ENCODE results near the gene ELP4.

GRCh38 chr11:31817621-31818424 is 308.3 kb downstream of the ELP4 start:
- TF ChIP-seq, protein P1, sequence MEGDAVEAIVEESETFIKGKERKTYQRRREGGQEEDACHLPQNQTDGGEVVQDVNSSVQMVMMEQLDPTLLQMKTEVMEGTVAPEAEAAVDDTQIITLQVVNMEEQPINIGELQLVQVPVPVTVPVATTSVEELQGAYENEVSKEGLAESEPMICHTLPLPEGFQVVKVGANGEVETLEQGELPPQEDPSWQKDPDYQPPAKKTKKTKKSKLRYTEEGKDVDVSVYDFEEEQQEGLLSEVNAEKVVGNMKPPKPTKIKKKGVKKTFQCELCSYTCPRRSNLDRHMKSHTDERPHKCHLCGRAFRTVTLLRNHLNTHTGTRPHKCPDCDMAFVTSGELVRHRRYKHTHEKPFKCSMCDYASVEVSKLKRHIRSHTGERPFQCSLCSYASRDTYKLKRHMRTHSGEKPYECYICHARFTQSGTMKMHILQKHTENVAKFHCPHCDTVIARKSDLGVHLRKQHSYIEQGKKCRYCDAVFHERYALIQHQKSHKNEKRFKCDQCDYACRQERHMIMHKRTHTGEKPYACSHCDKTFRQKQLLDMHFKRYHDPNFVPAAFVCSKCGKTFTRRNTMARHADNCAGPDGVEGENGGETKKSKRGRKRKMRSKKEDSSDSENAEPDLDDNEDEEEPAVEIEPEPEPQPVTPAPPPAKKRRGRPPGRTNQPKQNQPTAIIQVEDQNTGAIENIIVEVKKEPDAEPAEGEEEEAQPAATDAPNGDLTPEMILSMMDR (tag by site-specific recombination; IDR thresholded peaks at IDR 0.05): no peak
- no peak for TF ChIP-seq SP2 (tag by site-specific recombination; IDR thresholded peaks at IDR 0.05)
- no peak for TF ChIP-seq ATF2 (tag by site-specific recombination; IDR thresholded peaks at IDR 0.05; ENCODE audit: low read depth)
- no peak for TF ChIP-seq ZBTB49 (tag by site-specific recombination; IDR thresholded peaks at IDR 0.05; ENCODE audit: low read depth)
- no peak for TF ChIP-seq KLF17 (tag by site-specific recombination; IDR thresholded peaks at IDR 0.05)
- no peak for TF ChIP-seq ZSCAN16 (tag by site-specific recombination; IDR thresholded peaks at IDR 0.05)
- TF ChIP-seq ZNF274 (IDR thresholded peaks at IDR 0.05; ENCODE audit: low read length): no peak
- TF ChIP-seq ZNF274 (tag by site-specific recombination; IDR thresholded peaks at IDR 0.05; ENCODE audit: borderline replicate concordance): no peak
- no peak for TF ChIP-seq ZNF629 (tag by site-specific recombination; IDR thresholded peaks at IDR 0.05)
- no peak for TF ChIP-seq TSHZ1 (tag by site-specific recombination; IDR thresholded peaks at IDR 0.05; ENCODE audit: borderline replicate concordance)

Measured in HEK293 (cell line).